Activated naive CD4-positive, alpha-beta T cell treated with Interleukin-2 at 50 U/mL for 16 hours (primary cell): ENCODE data around the gene MAOA.
A peak's percentile ranks its signal among the peaks of the same experiment; 100 is the strongest.
"Not testable (repeated sequence)": the region's sequence is repeated elsewhere in the genome, so short reads cannot be mapped to it uniquely, and the experiment has no call there.

Source experiments
- DNase-seq: peaks from one replicate; pipeline ENCODE4 v3.0.0-alpha.2; 2020

The MAOA gene

DNA sequence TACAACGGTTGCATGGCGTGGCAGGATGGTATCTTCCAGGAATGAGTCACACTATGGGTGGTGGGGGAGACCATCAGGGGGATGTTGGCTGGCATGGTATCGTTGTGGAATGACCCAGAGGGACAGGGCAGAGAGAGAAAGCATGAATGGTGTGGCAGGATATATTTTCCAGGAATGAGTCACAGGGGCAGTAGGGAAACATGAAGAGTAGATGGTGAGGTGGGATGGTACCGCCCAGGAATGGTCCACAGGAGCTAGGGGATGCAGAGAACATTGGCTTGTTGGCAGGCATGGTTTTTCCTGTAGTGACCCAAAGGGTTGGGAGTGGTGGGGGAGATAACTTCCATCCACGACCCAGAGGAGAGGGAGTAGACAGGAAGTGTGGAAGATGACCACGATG is 62.4 kb downstream of the MAOA start:
- no peak for DNase-seq

DNA sequence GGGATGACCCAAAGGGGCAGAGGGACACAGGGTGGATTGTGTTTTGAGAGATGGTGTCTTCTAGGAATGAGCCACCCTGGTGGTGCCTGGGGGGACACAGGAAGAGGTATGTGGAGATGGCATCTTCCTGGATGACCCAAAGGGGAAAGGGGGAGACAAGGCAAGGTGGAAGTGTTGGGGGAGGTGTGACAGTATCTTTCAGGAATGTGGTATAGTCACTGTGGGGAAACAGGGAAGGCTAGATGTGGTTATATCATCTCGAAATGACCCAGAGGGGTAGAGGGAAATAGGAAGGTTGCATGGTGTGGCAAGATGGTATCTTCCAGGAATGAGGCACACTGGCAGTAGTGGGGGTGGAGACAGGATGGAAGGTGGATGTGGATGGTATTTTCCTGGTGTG is 62.9 kb downstream of the MAOA start:
- DNase-seq = no peak

DNA sequence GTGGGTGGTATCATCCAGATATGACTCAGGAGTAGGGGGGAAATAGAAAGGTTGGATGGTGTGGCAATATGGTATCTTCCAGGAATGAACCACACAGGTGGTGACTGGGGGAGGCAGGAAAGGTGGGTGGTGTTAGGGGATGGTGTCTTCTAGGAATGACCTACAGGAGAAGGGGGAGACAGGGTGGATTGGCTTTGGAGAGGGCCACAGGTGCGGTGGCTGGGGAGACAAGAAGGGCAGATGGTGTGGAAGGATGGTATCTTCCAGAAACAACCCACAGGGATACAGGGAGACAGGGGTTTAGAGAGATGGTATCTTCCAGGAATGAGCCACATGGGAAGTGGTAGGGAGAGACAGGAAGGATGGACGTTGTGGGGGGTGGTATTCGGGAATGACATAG is 64.0 kb downstream of the MAOA start:
- DNase-seq = no peak

DNA sequence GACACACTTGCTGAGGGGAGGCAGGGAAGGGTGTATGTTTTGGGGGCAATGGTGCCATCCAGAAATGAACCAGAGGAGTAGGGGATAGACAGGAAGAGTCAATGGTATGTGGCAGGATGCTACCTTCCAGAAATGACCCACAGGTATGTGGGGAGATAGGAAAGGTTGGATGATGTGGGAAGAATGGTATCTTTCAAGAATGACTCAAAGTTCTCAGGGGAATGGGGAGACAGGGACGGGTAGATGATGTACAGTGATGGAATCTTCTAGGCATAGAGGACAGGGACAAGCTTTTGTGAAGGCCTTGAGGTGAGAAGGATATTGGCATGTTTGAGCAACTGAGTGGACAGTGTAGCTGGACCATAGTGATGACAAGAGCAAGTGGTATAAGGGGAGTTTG is 64.9 kb downstream of the MAOA start:
- DNase-seq = no peak

DNA sequence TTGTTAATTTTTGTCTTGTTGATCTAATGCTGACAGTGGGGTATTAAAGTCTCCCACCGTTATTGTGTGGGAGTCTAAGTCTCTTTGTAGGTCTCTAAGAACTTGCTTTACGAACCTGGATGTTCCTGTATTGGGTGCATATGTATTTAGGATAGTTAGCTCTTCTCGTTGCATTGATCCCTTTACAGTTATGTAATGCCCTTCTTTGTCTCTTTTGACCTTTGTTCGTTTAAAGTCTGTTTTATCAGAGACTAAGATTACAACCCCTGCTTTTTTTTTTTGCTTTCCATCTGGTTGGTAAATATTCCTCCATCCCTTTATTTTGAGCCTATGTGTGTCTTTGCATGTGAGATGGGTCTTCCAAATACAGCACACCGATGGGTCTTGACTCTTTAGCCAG is 69.1 kb downstream of the MAOA start:
- not testable (repeated sequence) for DNase-seq

DNA sequence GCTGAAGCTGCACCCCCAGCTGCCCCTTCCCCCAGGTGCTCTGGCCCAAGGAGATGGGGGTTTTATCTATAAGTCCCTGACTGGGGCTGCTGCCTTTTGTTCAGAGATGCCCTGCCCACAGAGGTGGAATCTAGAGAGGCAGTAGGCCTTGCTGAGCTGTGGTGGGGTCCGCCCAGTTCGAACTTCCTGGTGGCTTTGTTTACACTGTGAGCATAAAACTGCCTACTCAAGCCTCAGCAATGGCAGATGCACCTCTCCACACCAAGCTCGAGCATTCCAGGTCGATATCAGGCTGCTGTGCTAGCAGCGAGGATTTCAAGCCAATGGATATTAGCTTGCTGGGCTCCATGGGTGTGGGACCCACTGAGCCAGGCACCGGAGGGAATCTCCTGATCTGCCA is 71.2 kb downstream of the MAOA start:
- not testable (repeated sequence) for DNase-seq

DNA sequence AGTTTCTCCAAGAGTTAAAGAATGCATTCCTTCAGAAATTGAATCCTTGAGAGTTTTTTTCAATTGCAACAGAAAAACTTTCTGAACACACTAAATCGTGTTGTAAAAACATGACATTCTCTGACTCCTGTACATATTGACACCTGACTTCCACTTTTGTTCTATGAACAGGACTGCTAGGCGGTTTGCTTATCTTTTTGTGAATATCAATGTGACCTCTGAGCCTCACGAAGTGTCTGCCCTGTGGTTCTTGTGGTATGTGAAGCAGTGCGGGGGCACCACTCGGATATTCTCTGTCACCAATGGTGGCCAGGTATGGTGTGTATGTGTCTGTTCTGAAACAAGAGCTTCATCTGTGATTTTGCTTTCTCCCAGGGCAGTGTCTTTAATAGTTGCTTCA is 71.9 kb downstream of the MAOA start:
- DNase-seq = no peak

DNA sequence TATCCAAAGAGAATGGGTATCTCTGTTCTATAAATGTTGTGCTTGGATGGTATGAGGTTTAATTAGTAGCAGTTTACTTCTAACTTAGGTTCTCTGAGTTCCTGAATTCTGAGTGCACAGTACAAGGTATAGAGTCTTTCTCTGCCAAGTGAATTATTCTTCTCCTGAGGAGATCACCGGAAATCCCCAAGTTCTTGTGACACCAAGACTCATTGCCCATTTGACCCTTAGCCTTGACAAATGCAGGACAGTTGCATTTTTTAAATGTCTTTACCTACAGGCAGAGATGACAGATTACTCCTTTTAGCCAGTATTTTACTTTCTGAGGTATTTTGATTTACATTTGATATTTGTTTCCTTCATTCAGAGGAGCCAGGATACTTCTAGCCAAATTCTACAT is 72.9 kb downstream of the MAOA start:
- DNase-seq = no peak

DNA sequence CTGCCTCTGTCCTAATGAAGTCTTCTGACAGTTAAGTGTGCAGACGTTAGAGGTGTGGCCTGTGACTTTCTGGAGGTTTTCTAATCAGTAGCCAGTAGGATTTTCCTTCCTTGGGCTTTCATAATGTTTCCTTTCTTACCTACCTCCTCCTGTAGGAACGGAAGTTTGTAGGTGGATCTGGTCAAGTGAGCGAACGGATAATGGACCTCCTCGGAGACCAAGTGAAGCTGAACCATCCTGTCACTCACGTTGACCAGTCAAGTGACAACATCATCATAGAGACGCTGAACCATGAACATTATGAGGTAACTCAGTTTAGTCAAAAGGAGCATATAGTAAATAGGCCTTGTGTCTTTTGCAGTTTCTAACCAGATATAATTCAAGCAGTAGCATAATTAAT is 75.0 kb downstream of the MAOA start:
- no peak for DNase-seq

DNA sequence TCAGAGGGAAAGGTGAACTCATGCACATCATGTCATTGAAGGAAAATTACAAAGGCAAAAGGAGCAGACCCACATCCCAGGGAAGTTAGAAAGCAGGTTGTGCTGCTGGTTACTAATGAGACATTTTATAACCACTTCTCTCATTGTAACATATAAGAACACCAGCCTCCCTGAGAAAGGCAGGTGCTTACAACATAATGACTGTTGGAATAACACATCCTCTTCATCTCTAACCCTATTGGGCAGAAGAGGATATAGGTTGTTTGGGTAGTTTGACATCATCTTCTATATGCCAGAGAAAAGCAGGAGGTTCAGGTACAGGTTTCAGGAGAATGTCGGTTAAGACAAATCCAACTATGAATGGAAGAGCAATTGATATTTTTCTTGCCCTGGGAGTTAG is 77.6 kb downstream of the MAOA start:
- no peak for DNase-seq

DNA sequence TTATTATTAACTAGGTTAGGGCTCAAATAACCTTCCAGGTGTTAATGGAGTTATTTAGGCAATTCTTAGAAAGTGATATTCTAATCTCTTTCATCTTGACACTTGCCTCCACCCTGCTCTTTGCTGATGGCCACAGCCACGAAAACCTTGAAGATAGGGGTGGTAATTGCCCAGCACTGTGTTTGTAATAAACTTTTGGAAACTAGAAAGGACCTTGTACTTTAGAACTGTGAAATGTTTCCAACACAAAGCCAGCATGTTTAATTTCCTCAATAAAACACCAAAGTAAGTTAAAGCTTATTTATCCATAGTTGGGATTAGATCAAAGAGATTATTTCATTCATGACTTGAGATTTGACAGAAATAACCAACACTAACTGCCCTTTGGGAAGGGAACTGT is 78.3 kb downstream of the MAOA start:
- no peak for DNase-seq

DNA sequence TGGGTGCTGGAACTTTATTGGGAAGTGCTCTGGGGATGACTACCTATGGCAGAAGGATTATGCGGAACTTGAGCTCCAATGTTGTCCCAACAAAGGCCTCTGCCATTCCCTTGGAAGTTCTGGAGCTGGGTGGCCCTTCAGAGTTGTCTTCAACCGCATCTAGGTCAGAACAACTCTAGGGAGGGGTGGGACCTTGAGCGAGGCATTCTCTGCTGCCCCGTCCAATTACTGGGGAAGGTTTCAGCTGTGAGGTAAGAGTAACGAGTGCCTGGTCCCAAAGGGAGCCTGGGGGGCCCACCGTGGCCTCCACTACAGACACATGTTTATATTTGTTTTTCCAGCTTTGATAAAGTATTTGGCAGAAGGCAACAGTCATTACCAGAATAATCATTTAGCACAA is 79.4 kb downstream of the MAOA start:
- DNase-seq = no peak

DNA sequence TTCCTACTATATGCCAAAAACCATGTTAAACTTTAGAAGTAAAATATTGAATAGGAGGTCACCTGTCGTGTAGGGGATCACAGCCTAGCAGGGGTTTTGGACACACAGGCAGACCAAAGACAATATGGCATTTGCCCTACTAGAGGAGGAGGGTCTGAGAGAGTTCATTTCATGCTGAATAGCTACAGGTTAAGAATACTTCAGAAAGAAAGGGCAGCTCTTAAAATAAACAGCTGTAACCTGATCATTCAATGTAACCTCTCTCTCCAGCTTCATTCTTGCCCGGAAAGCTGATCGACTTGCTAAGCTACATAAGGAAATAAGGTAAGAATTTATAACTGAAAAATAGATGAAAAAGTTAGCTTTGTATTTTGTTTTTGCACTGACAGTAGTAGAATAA is 79.9 kb downstream of the MAOA start:
- DNase-seq = no peak

DNA sequence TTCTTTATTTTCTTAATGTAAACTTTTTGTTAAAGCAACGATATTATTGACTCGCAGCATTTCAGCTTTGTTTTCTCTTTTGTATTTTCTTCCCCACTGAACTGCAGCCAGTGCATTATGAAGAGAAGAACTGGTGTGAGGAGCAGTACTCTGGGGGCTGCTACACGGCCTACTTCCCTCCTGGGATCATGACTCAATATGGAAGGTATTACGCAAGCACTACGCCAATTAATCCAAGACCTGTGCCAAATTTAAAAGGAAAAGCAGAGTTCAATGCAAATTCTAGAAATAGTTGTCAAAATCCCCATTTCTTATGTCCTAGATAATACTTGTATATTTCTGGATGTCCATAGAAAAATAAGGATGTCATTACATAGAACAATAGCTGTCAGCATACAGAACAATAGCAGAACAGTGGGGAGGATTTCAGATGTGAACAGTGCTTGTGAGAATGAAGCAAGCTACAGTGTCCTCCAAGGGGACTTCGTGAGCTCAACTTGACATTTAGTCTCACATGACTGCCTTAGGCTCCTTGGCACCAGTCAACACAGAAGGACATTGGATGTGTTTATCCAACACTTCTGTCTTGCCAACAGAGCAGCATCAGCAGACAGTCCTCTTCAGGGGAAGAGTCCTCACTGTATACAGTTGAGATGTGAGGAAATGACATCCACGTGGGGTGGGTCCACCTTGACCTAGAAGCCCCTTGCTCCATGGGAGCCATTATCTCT is 85.9 kb downstream of the MAOA start:
- no peak for DNase-seq

DNA sequence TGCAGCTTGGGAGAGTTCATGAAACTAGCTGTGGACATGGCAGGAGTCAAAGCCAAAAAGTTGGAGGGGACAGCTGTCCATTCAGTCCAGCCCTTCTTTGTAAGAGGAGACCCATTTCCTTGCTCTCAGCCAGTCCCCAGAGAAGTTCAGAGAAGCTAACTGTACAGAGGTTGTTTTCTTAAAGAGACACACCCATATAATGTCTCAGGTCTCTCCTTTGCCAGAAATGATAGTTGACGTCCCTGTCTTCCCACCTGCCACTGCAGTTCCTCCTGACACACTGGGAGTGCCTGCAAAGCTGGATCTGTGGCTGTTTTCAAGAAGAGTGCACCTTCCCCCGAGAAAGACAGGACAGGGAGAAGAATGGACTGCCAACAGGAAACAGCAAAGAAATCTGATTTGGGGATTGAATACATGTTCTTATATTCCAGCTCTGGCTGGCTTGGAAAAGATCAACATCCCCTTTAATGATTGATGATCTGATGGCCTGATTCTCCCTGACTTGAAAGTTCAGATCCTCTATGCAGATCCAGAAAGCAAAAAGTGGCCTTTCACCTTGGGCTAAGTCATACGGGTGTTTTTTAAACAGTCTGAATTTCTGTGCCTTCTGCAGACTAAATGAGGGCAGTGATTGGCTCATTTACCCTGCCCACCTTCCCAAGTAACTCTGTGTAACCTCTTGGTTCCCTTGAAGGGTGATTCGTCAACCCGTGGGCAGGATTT is 87.2 kb downstream of the MAOA start:
- no peak for DNase-seq

DNA sequence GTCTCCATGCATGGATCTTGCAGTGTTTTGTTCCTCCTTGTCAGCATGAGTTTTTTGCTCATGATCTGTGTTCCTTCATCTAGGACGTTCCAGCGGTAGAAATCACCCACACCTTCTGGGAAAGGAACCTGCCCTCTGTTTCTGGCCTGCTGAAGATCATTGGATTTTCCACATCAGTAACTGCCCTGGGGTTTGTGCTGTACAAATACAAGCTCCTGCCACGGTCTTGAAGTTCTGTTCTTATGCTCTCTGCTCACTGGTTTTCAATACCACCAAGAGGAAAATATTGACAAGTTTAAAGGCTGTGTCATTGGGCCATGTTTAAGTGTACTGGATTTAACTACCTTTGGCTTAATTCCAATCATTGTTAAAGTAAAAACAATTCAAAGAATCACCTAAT is 88.2 kb downstream of the MAOA start:
- no peak for DNase-seq

DNA sequence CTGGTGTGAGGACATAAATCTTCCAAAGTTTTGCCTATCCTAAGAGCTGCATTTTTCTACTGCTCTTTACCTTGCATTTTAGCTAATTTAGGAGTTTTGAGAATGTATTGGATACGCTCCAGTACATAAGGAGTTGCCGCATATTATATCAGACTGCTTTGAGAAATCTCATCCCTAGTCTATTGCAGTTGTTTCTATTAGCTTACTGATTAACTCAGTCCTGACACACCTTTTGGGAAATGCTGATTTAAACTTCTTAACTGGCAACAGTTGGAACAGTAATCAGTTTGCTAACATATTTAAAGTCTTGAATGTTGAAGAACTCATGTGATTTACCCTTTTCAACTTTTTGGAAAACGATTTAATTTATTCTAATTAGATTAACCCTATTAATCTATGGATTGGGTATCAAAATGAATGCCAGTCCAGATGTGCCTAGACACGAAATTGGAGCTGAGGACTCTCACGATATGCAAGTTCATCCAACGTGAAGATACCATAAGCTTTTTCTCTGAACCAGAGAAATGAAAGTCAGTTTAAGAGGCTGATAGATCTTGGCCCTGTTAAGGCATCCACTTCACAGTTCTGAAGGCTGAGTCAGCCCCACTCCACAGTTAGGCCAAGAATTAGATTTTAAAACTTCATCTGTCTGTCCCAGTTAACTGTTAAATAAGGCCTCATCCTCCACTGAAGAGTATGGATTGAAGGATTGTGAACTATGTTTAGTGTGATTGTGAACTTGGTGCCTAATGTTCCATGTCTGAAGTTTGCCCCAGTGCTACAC is 90.0 kb downstream of the MAOA start:
- no peak for DNase-seq

DNA sequence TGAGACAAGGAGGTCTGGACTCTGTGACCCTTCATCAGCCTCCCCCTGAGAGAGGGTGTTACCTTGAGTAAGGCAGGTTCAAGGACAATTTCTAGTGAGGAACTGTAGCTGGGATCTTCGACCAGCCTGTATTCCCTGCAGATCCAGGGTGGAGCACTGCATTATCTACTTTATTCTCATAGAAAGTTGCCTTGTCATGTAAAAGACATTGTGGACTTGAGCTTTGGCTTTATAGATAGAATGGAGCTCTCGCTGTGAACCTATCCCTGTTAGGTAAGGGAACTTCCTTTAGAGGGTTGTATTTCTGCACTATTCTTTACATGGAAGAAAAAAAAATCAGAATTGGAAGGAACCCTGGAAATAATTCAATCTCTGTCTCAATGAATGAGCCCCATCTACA is 91.4 kb downstream of the MAOA start:
- no peak for DNase-seq

DNA sequence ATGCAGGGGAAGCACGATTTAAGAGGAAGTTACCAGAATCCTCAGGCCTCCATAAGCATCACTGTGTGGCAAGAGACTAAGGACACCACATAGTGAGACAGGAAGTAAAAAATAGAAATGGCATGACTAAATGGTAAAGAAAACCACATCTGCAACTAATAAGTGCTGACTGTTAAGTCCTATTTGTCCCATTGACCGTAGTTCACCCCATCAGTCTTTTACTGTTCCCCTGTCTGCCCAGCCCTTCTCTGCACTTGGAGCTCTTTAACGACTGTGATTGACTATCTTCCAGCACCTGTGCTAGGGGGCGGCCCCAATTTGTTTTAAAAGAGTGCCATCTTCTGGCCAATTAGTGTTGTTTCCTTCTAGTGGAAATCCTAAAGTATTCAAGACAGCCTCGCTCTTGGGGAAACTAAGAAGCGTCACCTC is 94.2 kb downstream of the MAOA start:
- peak; percentile 29 for DNase-seq

DNA sequence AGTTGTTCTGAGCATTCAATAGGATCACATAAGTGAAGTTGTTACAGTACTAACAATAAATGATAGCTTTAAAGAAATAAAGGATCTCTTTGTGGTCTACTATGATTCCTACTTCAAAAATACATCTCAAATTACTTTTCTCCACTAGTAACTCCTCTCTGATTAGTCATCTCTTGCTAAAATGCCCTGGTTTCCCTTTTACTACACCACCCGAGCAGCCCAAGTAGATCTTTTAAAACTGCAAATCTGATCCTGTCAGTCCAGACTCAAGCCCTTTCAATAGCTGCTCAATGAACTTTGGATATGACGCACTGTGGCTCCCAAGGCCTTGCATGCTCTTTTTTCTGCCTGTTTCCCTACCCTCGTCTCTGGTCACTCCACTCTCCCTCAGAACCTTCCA is 97.5 kb downstream of the MAOA start:
- DNase-seq = no peak

DNA sequence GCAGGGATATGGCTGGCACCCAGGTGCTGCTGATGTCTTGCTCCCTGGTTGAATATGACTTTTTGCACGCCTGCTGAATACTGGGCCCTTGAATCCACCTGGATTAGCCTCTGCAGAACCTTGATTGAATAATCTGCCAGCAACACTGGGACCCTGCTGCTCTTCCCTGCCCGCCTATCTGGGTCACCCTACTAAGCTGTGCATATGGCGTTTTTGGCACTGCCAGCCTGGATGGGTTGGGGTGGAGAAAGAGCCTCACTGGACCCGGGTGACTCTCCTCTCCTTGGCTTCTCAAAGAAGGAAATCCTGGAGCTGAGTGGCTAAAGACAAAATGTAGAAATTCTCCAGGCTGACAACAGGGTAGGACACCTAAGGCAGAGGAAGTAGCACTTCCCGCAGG is 100.0 kb downstream of the MAOA start:
- DNase-seq = no peak

DNA sequence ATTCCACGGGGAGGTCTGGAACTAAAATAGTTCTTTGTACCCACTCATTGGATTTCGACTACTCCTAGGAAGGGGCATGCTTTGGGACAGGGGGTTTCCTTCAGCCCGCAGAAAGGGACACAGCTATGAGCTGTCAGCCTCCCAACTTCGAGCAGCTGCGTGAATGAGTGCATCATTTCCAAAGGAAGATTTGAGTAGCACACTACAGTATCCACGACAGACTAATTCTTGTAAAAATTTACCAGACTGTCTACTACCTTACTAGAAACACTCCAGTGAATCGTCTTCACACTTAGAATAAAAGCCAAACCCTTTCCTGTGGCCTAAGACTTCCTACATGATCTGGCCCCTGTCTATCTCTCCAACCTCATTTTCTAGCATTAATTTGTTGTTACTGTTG is 101.9 kb downstream of the MAOA start:
- DNase-seq = no peak

DNA sequence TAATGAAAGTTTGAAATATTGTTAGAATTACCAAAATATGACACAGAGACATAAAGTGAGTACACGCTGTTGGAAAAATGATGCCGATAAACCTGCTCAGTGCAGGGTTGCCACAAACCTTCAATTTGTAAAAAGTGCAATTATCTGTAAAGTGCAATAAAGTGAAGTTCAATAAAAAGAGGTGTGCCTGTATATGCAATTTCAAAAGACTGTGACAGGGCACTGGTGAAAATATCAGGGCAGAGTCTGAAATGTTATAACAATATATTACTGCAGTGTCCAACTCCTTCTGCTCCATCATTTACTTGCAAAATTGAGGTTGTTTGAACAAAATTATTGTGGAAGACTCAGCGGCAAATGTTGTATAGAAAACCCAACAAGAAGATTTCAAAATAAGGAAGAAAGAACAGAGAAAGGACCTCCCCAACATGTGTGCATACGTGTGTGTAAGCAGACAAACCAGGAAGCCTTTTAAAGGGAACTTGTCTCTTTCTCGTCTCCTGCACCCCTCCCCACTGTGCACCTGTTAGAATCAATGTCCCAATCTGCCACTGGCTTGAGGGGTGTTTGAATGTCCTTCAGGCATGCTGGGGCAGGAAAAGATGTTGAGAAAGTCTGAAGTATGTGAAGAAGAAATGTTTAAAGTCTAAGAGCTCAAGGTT is 130.0 kb downstream of the MAOA start:
- DNase-seq = no peak
